H1 (cell line): Measurements from ENCODE around the gene MUSTN1. TPM values are rescaled to one million over a fixed set of nuclear protein-coding genes. Genes with fewer than 3 reads are reported as not detected.

ENCODE experiments used
- CTCF ChIA-PET: fragments of 300-600 bp; sonication (Branson Sonifier 250); formaldehyde crosslinking; loops from one replicate; lab custom pipeline; 2021; ENCODE audit not compliant: partially characterized antibody; lab: Charles Lee
- POLR2A ChIA-PET: fragments of 300-600 bp; sonication (Branson Sonifier 250); formaldehyde crosslinking; loops from one replicate; lab custom pipeline; 2021; ENCODE audit warnings: inconsistent platforms; ENCODE audit not compliant: partially characterized antibody; lab: Charles Lee
- DNase-seq, 2 experiments: peaks; one replicate each; pipeline versions ENCODE4 v3.0.0 to v3.0.0-alpha.2; 2010 to 2022; ENCODE audit warnings: low spot score in 2 of 2, low read depth in 1 of 2, mixed read lengths in 1 of 2
- FAIRE-seq: peaks from 2 replicates; lab custom pipeline; 2011; peaks lifted over from hg19 to GRCh38; lab: Jason Lieb, UNC
- H2AFZ ChIP-seq: 2 replicates; pipeline ENCODE4 v1.8.1; 2012; ENCODE audit warnings: low read length, inconsistent platforms
- H2AK5ac ChIP-seq: 2 replicates; pipeline ENCODE4 v1.6.1; 2013; ENCODE audit warnings: low read depth, low read length
- H2BK120ac ChIP-seq: replicated peaks from 2 replicates; pipeline ENCODE3; 2013; ENCODE audit warnings: low read depth, low read length, inconsistent platforms
- H2BK12ac ChIP-seq: 2 replicates; pipeline ENCODE4 v1.6.1; 2013; ENCODE audit warnings: low read depth, low read length
- H2BK15ac ChIP-seq: 2 replicates; pipeline ENCODE4 v1.6.1; 2013; ENCODE audit warnings: low read length
- H2BK20ac ChIP-seq: 2 replicates; pipeline ENCODE4 v1.6.1; 2013; ENCODE audit warnings: low read length
- H2BK5ac ChIP-seq: 2 replicates; pipeline ENCODE4 v1.6.1; 2013; ENCODE audit warnings: low read depth, low read length
- H3K14ac ChIP-seq: 2 replicates; pipeline ENCODE4 v1.6.1; 2013; ENCODE audit warnings: inconsistent platforms; ENCODE audit not compliant: insufficient read length
- H3K18ac ChIP-seq: 2 replicates; pipeline ENCODE4 v1.6.1; 2013; ENCODE audit warnings: low read length; ENCODE audit errors: extremely low read depth
- H3K23ac ChIP-seq: 2 replicates; pipeline ENCODE4 v1.6.1; 2013; ENCODE audit warnings: inconsistent platforms; ENCODE audit not compliant: insufficient read length
- H3K23me2 ChIP-seq: 2 replicates; pipeline ENCODE4 v1.6.1; 2013; ENCODE audit warnings: low read depth, low read length
- H3K27ac ChIP-seq: 2 replicates; pipeline ENCODE4 v1.6.1; 2011; ENCODE audit warnings: low read depth, low read length, inconsistent platforms
- H3K27me3 ChIP-seq, 4 experiments: replicated peaks in 1 of 4; 1 replicate in 1 of 4; 2 replicates in 3 of 4; pipeline versions ENCODE4 v1.6.1 to v1.8.1; 2011 to 2013; ENCODE audit warnings: low read length in 3 of 4, mild to moderate bottlenecking in 3 of 4, inconsistent platforms in 2 of 4, mixed read lengths in 2 of 4, moderate library complexity in 1 of 4; ENCODE audit not compliant: control insufficient read depth in 3 of 4, insufficient read depth in 3 of 4; ENCODE audit errors: extremely low read depth in 1 of 4
- H3K36me3 ChIP-seq, 4 experiments: 2 replicates each; pipeline versions ENCODE4 v1.6.1 to v1.8.1; 2011 to 2013; ENCODE audit warnings: mild to moderate bottlenecking in 4 of 4, low read length in 3 of 4, moderate library complexity in 2 of 4, control low read depth in 1 of 4, inconsistent platforms in 1 of 4; ENCODE audit not compliant: insufficient read depth in 4 of 4, control insufficient read depth in 2 of 4
- H3K4ac ChIP-seq: replicated peaks from 2 replicates; pipeline ENCODE3; 2013; ENCODE audit warnings: low read length, low read depth, mixed read lengths, inconsistent platforms; ENCODE audit not compliant: insufficient read length
- H3K4me1 ChIP-seq, 4 experiments: replicated peaks in 1 of 4; 1 replicate in 1 of 4; 2 replicates in 3 of 4; pipeline versions ENCODE4 v1.6.1 to v1.8.1; 2011 to 2013; ENCODE audit warnings: low read length in 3 of 4, inconsistent platforms in 2 of 4, mixed read lengths in 1 of 4; ENCODE audit not compliant: insufficient read depth in 4 of 4, control insufficient read depth in 3 of 4
- H3K4me2 ChIP-seq, 2 experiments: 2 replicates each; pipeline versions ENCODE4 v1.6.1 to v1.8.1; 2011 to 2013; ENCODE audit warnings: low read depth in 2 of 2, low read length in 2 of 2, control low read depth in 1 of 2, inconsistent platforms in 1 of 2, mild to moderate bottlenecking in 1 of 2; ENCODE audit not compliant: insufficient read depth in 1 of 2
- H3K4me3 ChIP-seq, 4 experiments: fragments of 200-600, 300-600 bp in 1 of 4; sonication (generic), shearing (Covaris generic), sonication (Bioruptor Twin) in 1 of 4; 2 replicates each; pipeline versions ENCODE4 v1.5.1 to v1.8.1; 2011 to 2016; ENCODE audit warnings: low read length in 4 of 4, low read depth in 3 of 4, control low read depth in 2 of 4, inconsistent platforms in 2 of 4, mild to moderate bottlenecking in 2 of 4, mixed read lengths in 1 of 4, moderate library complexity in 1 of 4; ENCODE audit not compliant: insufficient read depth in 2 of 4; ENCODE audit errors: extremely low read depth in 1 of 4
- H3K56ac ChIP-seq: replicated peaks from 2 replicates; pipeline ENCODE3; 2013; ENCODE audit warnings: low read depth, mild to moderate bottlenecking, mixed read lengths, low read length, inconsistent platforms; ENCODE audit not compliant: insufficient read length
- H3K79me1 ChIP-seq: 2 replicates; pipeline ENCODE4 v1.6.1; 2013; ENCODE audit warnings: low read depth, low read length, control low read depth
- H3K79me2 ChIP-seq, 2 experiments: 2 replicates each; pipeline versions ENCODE4 v1.6.1 to v1.8.1; 2012 to 2013; ENCODE audit warnings: low read length in 2 of 2, mild to moderate bottlenecking in 2 of 2, inconsistent platforms in 1 of 2; ENCODE audit not compliant: insufficient read depth in 2 of 2, control insufficient read depth in 1 of 2
- H3K9ac ChIP-seq, 4 experiments: replicated peaks in 1 of 4; 1 replicate in 1 of 4; 2 replicates in 3 of 4; pipeline versions ENCODE4 v1.6.1 to v1.8.1; 2011 to 2013; ENCODE audit warnings: low read depth in 3 of 4, low read length in 3 of 4, control low read depth in 2 of 4, mild to moderate bottlenecking in 2 of 4, moderate library complexity in 2 of 4, inconsistent platforms in 1 of 4; ENCODE audit errors: extremely low read depth in 1 of 4
- H3K9me3 ChIP-seq, 2 experiments: 2 replicates each; pipeline versions ENCODE4 v1.6.1 to v1.8.1; 2012 to 2013; ENCODE audit warnings: mild to moderate bottlenecking in 2 of 2, moderate library complexity in 2 of 2, control low read depth in 1 of 2, inconsistent platforms in 1 of 2, low read depth in 1 of 2, low read length in 1 of 2, mixed read lengths in 1 of 2; ENCODE audit not compliant: insufficient read depth in 2 of 2
- H4K20me1 ChIP-seq, 2 experiments: replicated peaks in 1 of 2; 2 replicates each; pipeline versions ENCODE3 to v1.8.1; 2011 to 2013; ENCODE audit warnings: inconsistent platforms in 2 of 2, low read length in 2 of 2, mild to moderate bottlenecking in 1 of 2; ENCODE audit not compliant: insufficient read depth in 2 of 2, control insufficient read depth in 1 of 2
- H4K5ac ChIP-seq: 2 replicates; pipeline ENCODE4 v1.6.1; 2013; ENCODE audit warnings: low read length, low read depth, mixed read lengths, inconsistent platforms; ENCODE audit not compliant: insufficient read length
- H4K8ac ChIP-seq: 2 replicates; pipeline ENCODE4 v1.8.0; 2013; ENCODE audit warnings: mild to moderate bottlenecking, moderate library complexity, low read length, inconsistent platforms; ENCODE audit not compliant: insufficient read depth; ENCODE audit errors: extremely low read depth
- H4K91ac ChIP-seq: replicated peaks from 2 replicates; pipeline ENCODE3; 2013; ENCODE audit warnings: low read length, mixed read lengths, inconsistent platforms; ENCODE audit not compliant: insufficient read length
- CEBPB ChIP-seq: IDR thresholded peaks from 2 replicates; pipeline ENCODE4 v1.6.1; 2012; ENCODE audit warnings: low read depth, low read length
- CHD2 ChIP-seq: IDR thresholded peaks from 2 replicates; pipeline ENCODE4 v1.6.1; 2012; ENCODE audit warnings: low read length, improper control_type of control experiment
- JUN ChIP-seq: IDR thresholded peaks from 2 replicates; pipeline ENCODE4 v1.6.1; 2011; ENCODE audit warnings: low read depth, mild to moderate bottlenecking, improper control_type of control experiment, low read length
- POLR2A ChIP-seq, 2 experiments: IDR thresholded peaks; 1 replicate in 1 of 2; 2 replicates in 1 of 2; pipeline ENCODE4 v1.6.1; 2011; ENCODE audit warnings: low read depth in 2 of 2, low read length in 2 of 2, mild to moderate bottlenecking in 2 of 2; ENCODE audit errors: control extremely low read depth in 1 of 2
- POU5F1 ChIP-seq: IDR thresholded peaks from 2 replicates; pipeline ENCODE4 v1.6.1; 2011; ENCODE audit warnings: low read depth, mild to moderate bottlenecking, low read length, moderate library complexity
- TAF7 ChIP-seq: optimal IDR thresholded peaks from 2 replicates; pipeline ENCODE3; 2011; ENCODE audit warnings: low read depth, mild to moderate bottlenecking, inconsistent platforms, low read length, moderate library complexity, borderline replicate concordance
- TBP ChIP-seq: IDR thresholded peaks from 2 replicates; pipeline ENCODE4 v1.6.1; 2011; ENCODE audit warnings: low read depth, low read length, improper control_type of control experiment
- YY1 ChIP-seq: IDR thresholded peaks from 2 replicates; pipeline ENCODE4 v1.6.1; 2011; ENCODE audit warnings: low read depth, mild to moderate bottlenecking, low read length
- WGBS, 2 experiments: shearing (Covaris generic) in 1 of 2; methylation state at CpG; one replicate each; pipeline versions ENCODE4 v1.1.6 to v1.1.7; 2013 to 2015; ENCODE audit warnings: low lambda C conversion rate in 2 of 2, mixed read lengths in 2 of 2, inconsistent platforms in 1 of 2, low coverage in 1 of 2, missing lambda C conversion rate in 1 of 2; ENCODE audit not compliant: insufficient replicate concordance in 2 of 2, insufficient coverage in 1 of 2, insufficient read length in 1 of 2; ENCODE audit errors: extremely low coverage in 1 of 2, missing lambda C conversion rate in 1 of 2; 5-methylcytosine and 5-hydroxymethylcytosine counted together
- polyA plus RNA-seq, 7 experiments: library from polyadenylated mRNA; depleted of rRNA in 3 of 7; stranded (reverse) in 5 of 7; unstranded in 2 of 7; fragments of >200 nt in 5 of 7; fragments of 200-250 nt in 2 of 7; gene quantifications; 1 replicate in 5 of 7; 2 replicates in 1 of 7; 4 replicates in 1 of 7; pipeline versions ENCODE4 v1.2.1 to v1.2.3, GENCODE V29; 2011 to 2013; ENCODE audit warnings: missing spikeins in 2 of 7, mixed read lengths in 2 of 7
- total RNA-seq: library from RNA; stranded (reverse); fragmentation: NEBNext Ultra II Directional; extraction: Animal tissue kit (Norgen Biotek cat#: 25700); gene quantifications from 2 replicates; pipeline ENCODE4 v1.2.1, GENCODE V29; 2021

Gene MUSTN1
- total and polyA plus RNA-seq, 2 of the 8 experiments (the other 6 are each of a cell fraction or from before 2014, with no cell fraction given): 1.1 to 2.4 TPM

DNA sequence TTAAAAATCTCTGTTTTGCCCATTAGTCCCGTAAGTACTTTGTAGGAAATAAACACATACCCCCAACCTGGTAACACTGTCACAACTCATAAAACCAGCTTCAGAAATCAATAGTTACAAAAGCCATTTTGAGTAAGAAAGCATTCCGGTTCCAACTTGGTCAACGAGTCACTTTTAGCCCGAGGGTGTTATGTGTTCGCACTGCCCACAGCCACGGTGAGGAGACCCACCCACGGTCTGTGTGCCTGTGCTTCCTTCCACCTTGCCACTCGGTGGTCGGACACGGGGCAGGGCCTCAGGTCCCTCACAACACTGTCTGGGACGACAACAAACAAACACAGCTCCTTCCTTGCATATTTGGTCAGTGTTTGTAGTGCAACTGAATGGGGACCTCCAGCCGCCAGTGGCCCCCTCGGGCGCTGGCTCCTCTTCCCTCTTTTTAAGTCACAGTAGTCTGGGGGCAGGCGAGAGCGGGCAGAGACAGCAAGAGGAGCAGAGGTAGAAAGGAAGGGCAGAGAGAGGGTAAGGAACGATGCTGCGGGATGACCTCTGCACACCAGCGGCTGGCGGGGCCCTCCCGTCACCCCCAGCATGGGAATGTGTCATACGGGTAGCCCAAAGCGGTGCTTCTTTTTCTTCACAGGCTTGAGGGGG, 5.2 kb upstream of the MUSTN1 start:
- peaks cover 0 to 5% (median 2%) of the 10 kb centered on the region in 4 experiments; a peak in 3 of 8 replicates for H3K36me3 ChIP-seq
- H3K18ac ChIP-seq: no peak overlapping the region
- H3K23me2 ChIP-seq: no peaks in the 10 kb centered on the region
- no peaks in the 10 kb centered on the region for H3K27me3 ChIP-seq
- no peak overlapping the region for H3K4me3 ChIP-seq
- no peak overlapping the region for H2BK15ac ChIP-seq
- no peak overlapping the region for H2BK20ac ChIP-seq
- H3K14ac ChIP-seq: no peak overlapping the region
- H2BK12ac ChIP-seq: no peak overlapping the region
- no peak overlapping the region for H2AK5ac ChIP-seq
- no peak overlapping the region for H4K91ac ChIP-seq
- no peak overlapping the region for H3K23ac ChIP-seq
- no peak overlapping the region for H3K27ac ChIP-seq
- DNase-seq: no peak
- no peak overlapping the region for H3K9ac ChIP-seq
- ChIA-PET CTCF (interaction anchor here (0.7 to 3.6 kb wide), 6 partner anchors 10 to 271 kb away, joined by 3 to 14 read pairs (median 6); no protein-coding TSS in a partner anchor), POLR2A (interaction anchor here (0.6 kb wide), 1 partner anchor 187 kb away, joined by 3 read pairs; no protein-coding TSS in a partner anchor)
- peaks cover 0 to 8% of the 10 kb centered on the region in 2 experiments for H4K20me1 ChIP-seq
- H4K5ac ChIP-seq: no peak overlapping the region
- no peaks in the 10 kb centered on the region for H3K79me2 ChIP-seq
- no peaks in the 10 kb centered on the region; the same call in 1 of the 2 replicates for H3K79me1 ChIP-seq
- TF ChIP-seq TAF7: no peak
- TF ChIP-seq CEBPB: no peak
- no peak for TF ChIP-seq POU5F1
- TF ChIP-seq JUN: no peak
- no peak for TF ChIP-seq POLR2A (IDR thresholded peaks at IDR 0.05; ENCODE audit: control extremely low read depth in 1 of 2, low read depth in 2 of 2, low read length in 2 of 2)
- no peak for TF ChIP-seq YY1
- no peak for TF ChIP-seq TBP
- no peak for TF ChIP-seq CHD2
- H3K4me2 ChIP-seq: no peak overlapping the region
- no peak overlapping the region for H2BK5ac ChIP-seq
- H3K4me1 ChIP-seq: peaks cover 0 to 3% (median 0%) of the 10 kb centered on the region in 4 experiments; a peak in 3 of 7 replicates
- WGBS, 2 experiments: 83% methylated on average over 19 of the region's 23 CpGs; no CpG with 5 or more reads in 1 of the 2 experiments
- H3K9me3 ChIP-seq: no peaks in the 10 kb centered on the region
- no peak overlapping the region for H3K56ac ChIP-seq
- H2BK120ac ChIP-seq: no peak overlapping the region
- FAIRE-seq: no peak
- H3K4ac ChIP-seq: no peak overlapping the region
- H2AFZ ChIP-seq: no peak overlapping the region
- H4K8ac ChIP-seq: no peak overlapping the region
